ENCODE results near the gene ATP8A2. TPM values are rescaled to one million over a fixed set of nuclear protein-coding genes. Genes with fewer than 3 reads are reported as not detected.

The ATP8A2 gene
- total RNA-seq, 3 donors from 2014 or later: under 0.01 to 1.0 (median under 0.01) TPM

GRCh38 chr13:25686831-25687470 lies 315.2 kb downstream of the ATP8A2 start:
- intact Hi-C loops (cut with DNase I; ENCODE audit: low total_unique reads): no loop called here

GRCh38 chr13:25687471-25688225 lies 315.9 kb downstream of the ATP8A2 start:
- Histone ChIP-seq H3K4me3 (no peak overlapping the region), H3K9me3 (no peaks in the 10 kb centered on the region), H3K27me3 (no peaks in the 10 kb centered on the region), H3K27ac (no peak overlapping the region), H3K4me1 (no peaks in the 10 kb centered on the region), H3K36me3 (no peaks in the 10 kb centered on the region)
- intact Hi-C loops (cut with DNase I; ENCODE audit: low total_unique reads): no loop called here
- no peak for TF ChIP-seq POLR2AphosphoS5 (IDR thresholded peaks at IDR 0.05)
- TF ChIP-seq CTCF (IDR thresholded peaks at IDR 0.05): no peak
- no peak for TF ChIP-seq POLR2A (IDR thresholded peaks at IDR 0.05)
- DNase-seq (ENCODE audit: low spot score in 2 of 2): no peak

More at GRCh38 chr13:25686831-25687470, 315.2 kb downstream of the ATP8A2 start:
- Histone ChIP-seq H3K4me3 (no peak overlapping the region), H3K9me3 (no peaks in the 10 kb centered on the region), H3K27me3 (no peaks in the 10 kb centered on the region), H3K4me1 (no peaks in the 10 kb centered on the region), H3K36me3 (no peaks in the 10 kb centered on the region), H3K27ac (no peak overlapping the region)
- no peak for DNase-seq (ENCODE audit: low spot score in 2 of 2)
- no peak for TF ChIP-seq POLR2A (IDR thresholded peaks at IDR 0.05)
- TF ChIP-seq CTCF (IDR thresholded peaks at IDR 0.05): no peak
- TF ChIP-seq POLR2AphosphoS5 (IDR thresholded peaks at IDR 0.05): no peak

- DNase-seq (ENCODE audit: low spot score in 2 of 2): no peak
- intact Hi-C loops (cut with DNase I; ENCODE audit: low total_unique reads): no loop called here
- TF ChIP-seq POLR2AphosphoS5 (IDR thresholded peaks at IDR 0.05) (no peak), CTCF (IDR thresholded peaks at IDR 0.05) (no peak), POLR2A (IDR thresholded peaks at IDR 0.05) (no peak)
- no peak overlapping the region for H3K4me3 ChIP-seq
- H3K27me3 ChIP-seq: no peaks in the 10 kb centered on the region
- H3K4me1 ChIP-seq: no peaks in the 10 kb centered on the region
- no peaks in the 10 kb centered on the region for H3K36me3 ChIP-seq
- H3K27ac ChIP-seq: no peak overlapping the region
- H3K9me3 ChIP-seq: no peaks in the 10 kb centered on the region
Measured at GRCh38 chr13:25688536-25688935, 316.8 kb downstream of the ATP8A2 start.

- Histone ChIP-seq H3K27ac (no peak overlapping the region), H3K9me3 (no peaks in the 10 kb centered on the region), H3K36me3 (no peaks in the 10 kb centered on the region), H3K4me3 (no peak overlapping the region), H3K4me1 (no peaks in the 10 kb centered on the region), H3K27me3 (no peaks in the 10 kb centered on the region)
- no peak for TF ChIP-seq POLR2AphosphoS5 (IDR thresholded peaks at IDR 0.05)
- TF ChIP-seq CTCF (IDR thresholded peaks at IDR 0.05): no peak
- no peak for TF ChIP-seq POLR2A (IDR thresholded peaks at IDR 0.05)
- DNase-seq (ENCODE audit: low spot score in 2 of 2): no peak
- intact Hi-C loops (cut with DNase I; ENCODE audit: low total_unique reads): no loop called here
Measured at GRCh38 chr13:25689539-25689938, 317.8 kb downstream of the ATP8A2 start.

DNA sequence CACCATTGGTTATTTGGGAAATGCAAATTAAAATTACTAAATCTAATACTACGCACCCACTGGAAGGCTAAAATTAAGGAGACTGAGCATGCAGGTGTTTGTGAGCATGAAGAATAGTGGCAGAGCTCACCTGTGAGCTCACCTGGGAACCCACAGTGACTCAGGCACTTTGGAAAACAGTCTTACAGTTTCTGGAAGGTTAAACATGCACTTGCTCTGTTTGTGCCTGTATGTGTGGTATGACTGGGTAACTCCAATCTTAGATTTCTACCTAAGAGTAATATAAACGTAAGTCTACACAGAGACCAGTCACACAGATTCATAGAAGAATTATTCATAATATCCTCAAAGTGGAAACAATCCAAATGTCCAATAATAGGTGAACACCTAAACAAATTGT lies 318.8 kb downstream of the ATP8A2 start:
- Histone ChIP-seq H3K27me3 (no peaks in the 10 kb centered on the region), H3K4me1 (no peaks in the 10 kb centered on the region), H3K36me3 (no peaks in the 10 kb centered on the region), H3K4me3 (no peak overlapping the region), H3K27ac (no peak overlapping the region), H3K9me3 (no peaks in the 10 kb centered on the region)
- TF ChIP-seq CTCF (IDR thresholded peaks at IDR 0.05) (no peak), POLR2AphosphoS5 (IDR thresholded peaks at IDR 0.05) (no peak), POLR2A (IDR thresholded peaks at IDR 0.05) (no peak)
- DNase-seq (ENCODE audit: low spot score in 2 of 2): no peak
- intact Hi-C loops (cut with DNase I; ENCODE audit: low total_unique reads): no loop called here
